Transverse colon (tissue), 4 donors: ENCODE measurements around the gene RBFOX2. TPM values are rescaled to one million over a fixed set of nuclear protein-coding genes. Genes with fewer than 3 reads are reported as not detected.

ENCODE experiments used
- DNase-seq: peaks from one replicate; pipeline ENCODE4 v3.0.0-alpha.2; 2019
- H3K27ac ChIP-seq, 4 donors: fragments of 200-600 bp; sonication (generic); 2 replicates each; pipeline ENCODE4 v1.5.1; 2016 to 2018; ENCODE audit warnings: inconsistent platforms in 4 of 4
- H3K27me3 ChIP-seq: fragments of 200-600 bp; sonication (generic); 2 replicates; pipeline ENCODE4 v1.5.1; 2017; ENCODE audit warnings: inconsistent platforms
- H3K36me3 ChIP-seq, 4 donors: fragments of 200-600 bp; sonication (generic); 2 replicates each; pipeline ENCODE4 v1.5.1; 2017 to 2019; ENCODE audit warnings: inconsistent platforms in 4 of 4
- H3K4me1 ChIP-seq, 4 donors: fragments of 200-600 bp; sonication (generic); 2 replicates each; pipeline ENCODE4 v1.5.1; 2017 to 2020; ENCODE audit warnings: inconsistent platforms in 4 of 4
- H3K4me3 ChIP-seq, 4 donors: fragments of 200-600 bp; sonication (generic); 1 replicate in 1 of 4; 2 replicates in 3 of 4; pipeline versions ENCODE4 v1.5.1 to v1.6.1; 2017 to 2019; ENCODE audit warnings: inconsistent platforms in 4 of 4
- H3K9me3 ChIP-seq, 2 donors: fragments of 200-600 bp; sonication (generic); 2 replicates each; pipeline ENCODE4 v1.5.1; 2017 to 2019; ENCODE audit warnings: inconsistent platforms in 2 of 2
- CTCF ChIP-seq, 5 experiments: fragments of 200-600 bp in 3 of 5; fragments of 450-650 bp in 2 of 5; sonication (generic) in 3 of 5; IDR thresholded peaks; 1 replicate in 2 of 5; 2 replicates in 3 of 5; pipeline ENCODE4 v1.5.1; 2016 to 2017; ENCODE audit warnings: antibody characterized with exemption in 5 of 5, inconsistent platforms in 3 of 5, mild to moderate bottlenecking in 2 of 5, moderate library complexity in 1 of 5
- EP300 ChIP-seq: sonication (generic); formaldehyde crosslinking; IDR thresholded peaks from one replicate; pipeline ENCODE4 v1.6.1; 2017; ENCODE audit warnings: antibody characterized with exemption, low read depth
- POLR2A ChIP-seq: fragments of 450-650 bp; IDR thresholded peaks from one replicate; pipeline ENCODE4 v1.6.1; 2016; ENCODE audit warnings: antibody characterized with exemption, mild to moderate bottlenecking, moderate library complexity
- POLR2AphosphoS5 ChIP-seq, 3 donors: sonication (generic); formaldehyde crosslinking; IDR thresholded peaks; one replicate each; pipeline ENCODE4 v1.6.1; 2016; ENCODE audit warnings: antibody characterized with exemption in 3 of 3
- WGBS, 2 donors: methylation state at CpG; one replicate each; pipeline ENCODE4 v1.1.5; 2018; ENCODE audit warnings: low coverage in 1 of 2; 5-methylcytosine and 5-hydroxymethylcytosine counted together
- in situ Hi-C, 4 donors: fragments of 200-750 bp; cut with MboI; loops; one replicate each; pipeline versions ENCODE4 v1.15.0 to v1.15.1; 2017; ENCODE audit warnings: low sequenced_read_pairs in 3 of 4, low pct_ligation_motif_present in 1 of 4, low pct_unique_long_range_greater_than_20kb in 1 of 4
- intact Hi-C: fragments of 100-400 bp; cut with DNase I; formaldehyde crosslinking; loops from one replicate; pipeline ENCODE4 v1.15.1; 2023; ENCODE audit warnings: low total_unique reads
- total RNA-seq, 4 donors: library from RNA; depleted of rRNA; stranded (reverse); fragments of >200 nt; gene quantifications; one replicate each; pipeline ENCODE4 v1.1.0, GENCODE V29; 2016

The RBFOX2 gene
- total RNA-seq, 4 donors from 2014 or later = 27.3 to 61.1 (median 43.1) TPM

- intact Hi-C loops = no loop called here
- no peak for DNase-seq
- TF ChIP-seq POLR2AphosphoS5 (IDR thresholded peaks at IDR 0.05) = no peak
- TF ChIP-seq POLR2A = no peak
- TF ChIP-seq EP300 = no peak
- no peak for TF ChIP-seq CTCF (IDR thresholded peaks at IDR 0.05)
- H3K9me3 ChIP-seq = no peaks in the 10 kb centered on the region
- in situ Hi-C loops = no loop called here
- 60 to 65% methylated on average over 2 of the region's 2 CpGs for WGBS, 2 donors
- H3K36me3 ChIP-seq = no peaks in the 10 kb centered on the region
- H3K4me3 ChIP-seq = no peak overlapping the region
- H3K27ac ChIP-seq = no peak overlapping the region
- H3K4me1 ChIP-seq = peaks cover 0 to 39% (median 9%) of the 10 kb centered on the region in 4 donors
- H3K27me3 ChIP-seq = no peaks in the 10 kb centered on the region
Measured at GRCh38 chr22:35986088-35986487, 42.5 kb downstream of the RBFOX2 start.

GRCh38 chr22:35985371-35985770 lies 43.3 kb downstream of the RBFOX2 start:
- Histone ChIP-seq H3K27me3 (no peaks in the 10 kb centered on the region), H3K4me3 (no peak overlapping the region), H3K27ac (no peak overlapping the region), H3K4me1 (peaks cover 0 to 32% (median 9%) of the 10 kb centered on the region in 4 donors), H3K36me3 (no peaks in the 10 kb centered on the region), H3K9me3 (no peaks in the 10 kb centered on the region)
- TF ChIP-seq EP300 (no peak), POLR2A (no peak), CTCF (IDR thresholded peaks at IDR 0.05) (no peak), POLR2AphosphoS5 (IDR thresholded peaks at IDR 0.05) (no peak)
- 44 to 64% methylated on average over 2 to 3 of the region's 3 CpGs for WGBS, 2 donors
- in situ Hi-C loops = no loop called here
- intact Hi-C loops = no loop called here
- DNase-seq = no peak

GRCh38 chr22:35984183-35985175 lies 44.1 kb downstream of the RBFOX2 start:
- TF ChIP-seq EP300 = no peak
- no peak for TF ChIP-seq POLR2A
- TF ChIP-seq CTCF (IDR thresholded peaks at IDR 0.05) = no peak
- no peak for TF ChIP-seq POLR2AphosphoS5 (IDR thresholded peaks at IDR 0.05)
- in situ Hi-C loops = no loop called here
- Histone ChIP-seq H3K27ac (no peak overlapping the region), H3K27me3 (no peaks in the 10 kb centered on the region), H3K4me1 (peaks cover 0 to 28% (median 9%) of the 10 kb centered on the region in 4 donors), H3K9me3 (no peaks in the 10 kb centered on the region), H3K36me3 (no peaks in the 10 kb centered on the region), H3K4me3 (no peak overlapping the region)
- no peak for DNase-seq
- intact Hi-C loops = no loop called here
- 76 to 81% methylated on average over 4 of the region's 4 CpGs for WGBS, 2 donors

GRCh38 chr22:35981900-35982299 lies 46.7 kb downstream of the RBFOX2 start:
- TF ChIP-seq EP300 = no peak
- no peak for TF ChIP-seq CTCF (IDR thresholded peaks at IDR 0.05)
- no peak for TF ChIP-seq POLR2AphosphoS5 (IDR thresholded peaks at IDR 0.05)
- no peak for TF ChIP-seq POLR2A
- no peak for DNase-seq
- no peaks in the 10 kb centered on the region for H3K9me3 ChIP-seq
- no peak overlapping the region for H3K4me3 ChIP-seq
- intact Hi-C loops (no loop called here), in situ Hi-C loops (no loop called here)
- H3K27me3 ChIP-seq = no peaks in the 10 kb centered on the region
- peaks cover 0 to 19% (median 7%) of the 10 kb centered on the region in 4 donors for H3K4me1 ChIP-seq
- H3K27ac ChIP-seq = no peak overlapping the region
- 85 to 100% methylated on average over 1 of the region's 1 CpG for WGBS, 2 donors
- H3K36me3 ChIP-seq = no peaks in the 10 kb centered on the region
